MM.1S (cell line): ENCODE measurements around the gene GALNT10.

Experiments
- CTCF ChIP-seq: fragments of 300-600 bp; sonication (generic); IDR thresholded peaks from 2 replicates; pipeline ENCODE4 v1.5.1; 2016; ENCODE audit warnings: antibody characterized with exemption, low read length, mixed read lengths
- EZH2 ChIP-seq: fragments of 300-600 bp; sonication (generic); optimal IDR thresholded peaks from 2 replicates; pipeline ENCODE3; 2017; ENCODE audit warnings: low read depth, mild to moderate bottlenecking, antibody characterized with exemption, low read length, mixed read lengths
- EZH2phosphoT487 ChIP-seq: fragments of 300-600 bp; sonication (generic); IDR thresholded peaks from 2 replicates; pipeline ENCODE4 v1.6.1; 2018; ENCODE audit warnings: antibody characterized with exemption, low read length

DNA sequence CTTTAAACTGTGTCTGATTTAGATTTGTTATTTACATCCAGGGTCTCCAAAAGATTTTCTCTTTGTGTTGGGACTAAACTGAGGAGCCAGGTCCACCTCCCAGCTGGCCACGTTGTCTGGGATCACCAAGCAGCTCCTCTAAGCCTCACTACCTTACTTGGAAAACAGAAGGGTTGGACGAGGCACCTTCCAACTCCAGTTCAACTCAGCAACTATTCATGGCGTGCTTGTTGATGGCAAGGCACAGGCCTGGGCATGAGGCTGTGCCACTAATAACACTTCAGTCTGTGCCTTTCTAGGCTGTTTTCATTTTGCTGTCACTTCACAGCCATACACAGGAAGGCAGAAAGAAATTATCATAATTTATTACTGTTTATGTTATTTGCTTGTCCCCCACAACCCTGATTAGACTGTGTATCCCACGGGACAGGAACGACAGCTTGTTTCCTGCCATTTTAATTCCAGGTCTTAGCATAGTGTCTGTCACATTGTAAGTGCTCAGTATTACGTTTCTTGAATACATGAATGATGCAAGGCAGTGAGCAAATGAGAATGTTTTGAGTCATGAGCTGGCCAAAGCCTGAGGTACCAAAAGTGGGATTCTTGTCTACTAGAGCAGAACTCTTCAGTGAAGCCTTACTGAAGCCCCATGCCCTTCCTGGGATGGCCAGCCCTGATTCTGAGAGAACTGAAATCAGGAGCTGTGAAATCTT lies 125.8 kb downstream of the GALNT10 start:
- TF ChIP-seq CTCF (no peak), EZH2 (no peak), EZH2phosphoT487 (no peak)
